ENCODE data around the gene CUX1. TPM values are rescaled to one million over a fixed set of nuclear protein-coding genes. Genes with fewer than 3 reads are reported as not detected.

Gene CUX1
- polyA plus RNA-seq, 4 donors = 29.2 to 77.5 (median 32.3) TPM

Other genes starting within 250 kb of the CUX1 start
- gene MYL10, start 188.3 kb upstream of the CUX1 start, polyA plus RNA-seq = not detected

Data from small intestine (tissue), 4 donors.